ENCODE results near the gene CLCA4. TPM values are rescaled to one million over a fixed set of nuclear protein-coding genes. Genes with fewer than 3 reads are reported as not detected.

CLCA4 gene
- polyA plus RNA-seq, 3 donors, result not detected

- Mint-ChIP-seq H3K27me3 (ENCODE audit: low read depth in 3 of 3) (peaks cover 0 to 2% (median 0%) of the 10 kb centered on the region in 3 donors), H3K4me1 (no peaks in the 10 kb centered on the region), H3K36me3 (no peaks in the 10 kb centered on the region), H3K9me3 (peaks cover 0 to 2% (median 0%) of the 10 kb centered on the region in 7 donors), H3K27ac (no peak overlapping the region), H3K4me3 (no peak overlapping the region)
- H3K9ac ChIP-seq (ENCODE audit: insufficient read depth, low read length, poor library complexity, severe bottlenecking), result no peak overlapping the region
- intact Hi-C loops (cut with micrococcal nuclease), result no loop called here
- no peaks in the 10 kb centered on the region for H3K4me1 ChIP-seq (ENCODE audit: control insufficient read depth in 1 of 2, insufficient read depth in 2 of 2, low read length in 2 of 2)
- no peaks in the 10 kb centered on the region for H4K20me1 ChIP-seq (ENCODE audit: insufficient read depth, low read length)
- H3K27me3 ChIP-seq (ENCODE audit: control insufficient read depth in 2 of 2, insufficient read depth in 2 of 2, low read length in 2 of 2), result no peaks in the 10 kb centered on the region
- no peak overlapping the region for H3K27ac ChIP-seq (ENCODE audit: low read depth in 1 of 2, low read length in 2 of 2)
- no peak overlapping the region for H3K4me2 ChIP-seq (replicated peaks; ENCODE audit: extremely low read depth, low read length, poor library complexity, severe bottlenecking)
- WGBS (ENCODE audit: insufficient coverage), result no CpG with 5 or more reads among the region's 3 CpGs
- H3K9me3 ChIP-seq (replicated peaks in 1 of 2; ENCODE audit: control insufficient read depth in 1 of 2, insufficient read depth in 1 of 2, low read length in 2 of 2), result no peaks in the 10 kb centered on the region
- H2AFZ ChIP-seq (ENCODE audit: insufficient read depth, low read depth, low read length, poor library complexity, severe bottlenecking), result no peak overlapping the region
- TF ChIP-seq CTCF (IDR thresholded peaks at IDR 0.05), result no peak
- no peak overlapping the region for H3K4me3 ChIP-seq (replicated peaks in 1 of 3; ENCODE audit: low read depth in 2 of 3, low read length in 3 of 3)
- no peaks in the 10 kb centered on the region for H3K36me3 ChIP-seq (replicated peaks in 1 of 2; ENCODE audit: control insufficient read depth in 1 of 2, insufficient read depth in 2 of 2, low read length in 2 of 2)
- no peaks in the 10 kb centered on the region for H3K79me2 ChIP-seq (ENCODE audit: insufficient read depth, low read length)
- DNase-seq, result no peak
Observed at GRCh38 chr1:86567341-86567740, 20.5 kb downstream of the CLCA4 start.

- H3K9ac ChIP-seq (ENCODE audit: insufficient read depth, low read length, poor library complexity, severe bottlenecking), result no peak overlapping the region
- no peak overlapping the region for H3K4me2 ChIP-seq (replicated peaks; ENCODE audit: extremely low read depth, low read length, poor library complexity, severe bottlenecking)
- intact Hi-C loops (cut with micrococcal nuclease), result no loop called here
- Mint-ChIP-seq H3K36me3 (no peaks in the 10 kb centered on the region), H3K9me3 (no peaks in the 10 kb centered on the region), H3K27me3 (ENCODE audit: low read depth in 3 of 3) (peaks cover 0 to 2% (median 0%) of the 10 kb centered on the region in 3 donors), H3K4me3 (no peak overlapping the region), H3K4me1 (no peaks in the 10 kb centered on the region), H3K27ac (no peak overlapping the region)
- no peak overlapping the region for H3K4me3 ChIP-seq (replicated peaks in 1 of 3; ENCODE audit: low read depth in 2 of 3, low read length in 3 of 3)
- no peaks in the 10 kb centered on the region for H3K27me3 ChIP-seq (ENCODE audit: control insufficient read depth in 2 of 2, insufficient read depth in 2 of 2, low read length in 2 of 2)
- no peak overlapping the region for H2AFZ ChIP-seq (ENCODE audit: insufficient read depth, low read depth, low read length, poor library complexity, severe bottlenecking)
- no peaks in the 10 kb centered on the region for H4K20me1 ChIP-seq (ENCODE audit: insufficient read depth, low read length)
- no peaks in the 10 kb centered on the region for H3K79me2 ChIP-seq (ENCODE audit: insufficient read depth, low read length)
- DNase-seq, result no peak
- no peak overlapping the region for H3K27ac ChIP-seq (ENCODE audit: low read depth in 1 of 2, low read length in 2 of 2)
- H3K36me3 ChIP-seq (replicated peaks in 1 of 2; ENCODE audit: control insufficient read depth in 1 of 2, insufficient read depth in 2 of 2, low read length in 2 of 2), result no peaks in the 10 kb centered on the region
- no peak for TF ChIP-seq CTCF (IDR thresholded peaks at IDR 0.05)
- WGBS (ENCODE audit: insufficient coverage), result no CpG with 5 or more reads among the region's 3 CpGs
- no peaks in the 10 kb centered on the region for H3K9me3 ChIP-seq (replicated peaks in 1 of 2; ENCODE audit: control insufficient read depth in 1 of 2, insufficient read depth in 1 of 2, low read length in 2 of 2)
- no peaks in the 10 kb centered on the region for H3K4me1 ChIP-seq (ENCODE audit: control insufficient read depth in 1 of 2, insufficient read depth in 2 of 2, low read length in 2 of 2)
Observed at GRCh38 chr1:86567878-86568277, 21.0 kb downstream of the CLCA4 start.
